WTC11 (cell line): ENCODE results near the gene PRCD. TPM values are rescaled to one million over a fixed set of nuclear protein-coding genes. Genes with fewer than 3 reads are reported as not detected.

ENCODE experiments used
- ATAC-seq: fragments of 200-7000 bp; cut with Tn5 transposase; 2 replicates; pipeline ENCODE4 v1.10.0; 2021; ENCODE audit warnings: mild to moderate bottlenecking, moderate library complexity
- CTCF ChIA-PET: fragments of 300-600 bp; sonication (Branson Sonifier 250); formaldehyde crosslinking; loops from one replicate; lab custom pipeline; 2021; ENCODE audit warnings: antibody characterized with exemption; lab: Charles Lee
- POLR2A ChIA-PET: fragments of 350-600 bp; sonication (Branson Sonifier 250); formaldehyde crosslinking; loops from one replicate; lab custom pipeline; 2021; ENCODE audit warnings: antibody characterized with exemption; lab: Charles Lee
- DNase-seq: peaks from one replicate; pipeline ENCODE4 v3.0.0; 2021; ENCODE audit warnings: low spot score
- H3K27ac Mint-ChIP-seq: 2 replicates; pipeline ENCODE4 v1.8.0; 2021; ENCODE audit warnings: mixed read lengths
- H3K27me3 Mint-ChIP-seq: 2 replicates; pipeline ENCODE4 v1.8.0; 2021; ENCODE audit warnings: low read depth, mild to moderate bottlenecking, moderate library complexity, mixed read lengths
- H3K36me3 Mint-ChIP-seq: 2 replicates; pipeline ENCODE4 v1.8.0; 2021; ENCODE audit warnings: mixed read lengths
- H3K4me1 Mint-ChIP-seq: 2 replicates; pipeline ENCODE4 v1.8.0; 2022; ENCODE audit warnings: mixed read lengths
- H3K4me3 Mint-ChIP-seq: 2 replicates; pipeline ENCODE4 v1.8.0; 2021; ENCODE audit warnings: mild to moderate bottlenecking, moderate library complexity, mixed read lengths
- H3K9me3 Mint-ChIP-seq: 2 replicates; pipeline ENCODE4 v1.8.0; 2021; ENCODE audit warnings: mixed read lengths
- CREM ChIP-seq: sonication (generic); formaldehyde crosslinking; IDR thresholded peaks from 2 replicates; pipeline ENCODE4 v1.8.1; 2022; ENCODE audit warnings: mild to moderate bottlenecking, missing genetic modification reagents, moderate library complexity
- E2F4 ChIP-seq: sonication (generic); formaldehyde crosslinking; IDR thresholded peaks from 2 replicates; pipeline ENCODE4 v1.8.1; 2022; ENCODE audit warnings: low read depth, mild to moderate bottlenecking, moderate library complexity, missing genetic modification reagents, borderline replicate concordance
- ELF4 ChIP-seq: sonication (generic); formaldehyde crosslinking; IDR thresholded peaks from 2 replicates; pipeline ENCODE4 v1.8.1; 2022; ENCODE audit warnings: low read depth, mild to moderate bottlenecking, moderate library complexity, missing genetic modification reagents
- EMX1 ChIP-seq: fragments of 250-450 bp; sonication (Bioruptor Pico); IDR thresholded peaks from 2 replicates; pipeline ENCODE4 v1.8.0; 2021; ENCODE audit warnings: mild to moderate bottlenecking
- GABPB1 ChIP-seq: sonication (generic); formaldehyde crosslinking; IDR thresholded peaks from 2 replicates; pipeline ENCODE4 v1.8.1; 2023; ENCODE audit warnings: mild to moderate bottlenecking, missing genetic modification reagents
- GRHL2 ChIP-seq: fragments of 250-450 bp; sonication (Bioruptor Pico); IDR thresholded peaks from 2 replicates; pipeline ENCODE4 v1.8.0; 2022; ENCODE audit warnings: mild to moderate bottlenecking, moderate library complexity; ENCODE audit not compliant: insufficient replicate concordance, severe bottlenecking
- GTF2I ChIP-seq: fragments of 250-450 bp; sonication (Bioruptor Pico); conservative IDR thresholded peaks from 2 replicates; pipeline ENCODE4 v1.4.0; 2021; ENCODE audit warnings: mild to moderate bottlenecking
- JUN ChIP-seq: sonication (generic); formaldehyde crosslinking; IDR thresholded peaks from 2 replicates; pipeline ENCODE4 v1.8.0; 2023; ENCODE audit warnings: mild to moderate bottlenecking, missing genetic modification reagents
- KAT7 ChIP-seq: sonication (generic); formaldehyde crosslinking; IDR thresholded peaks from 2 replicates; pipeline ENCODE4 v1.8.1; 2023; ENCODE audit warnings: missing genetic modification reagents, mild to moderate bottlenecking, borderline replicate concordance
- NR3C1 ChIP-seq: sonication (generic); formaldehyde crosslinking; conservative IDR thresholded peaks from 2 replicates; pipeline ENCODE4 v1.8.1; 2023; ENCODE audit warnings: low read depth, mild to moderate bottlenecking, missing genetic modification reagents
- PRDM15 ChIP-seq: sonication (generic); formaldehyde crosslinking; IDR thresholded peaks from 2 replicates; pipeline ENCODE4 v1.8.0; 2022; ENCODE audit warnings: missing genetic modification reagents
- SMAD3 ChIP-seq: sonication (generic); formaldehyde crosslinking; IDR thresholded peaks from 2 replicates; pipeline ENCODE4 v1.8.0; 2022; ENCODE audit warnings: missing genetic modification reagents, mild to moderate bottlenecking, borderline replicate concordance
- SOX15 ChIP-seq: fragments of 250-450 bp; sonication (Bioruptor Pico); IDR thresholded peaks from 2 replicates; pipeline ENCODE4 v1.9.0; 2021; ENCODE audit warnings: mild to moderate bottlenecking
- TCF7 ChIP-seq: sonication (generic); formaldehyde crosslinking; IDR thresholded peaks from 2 replicates; pipeline ENCODE4 v1.8.0; 2022; ENCODE audit warnings: mild to moderate bottlenecking, low read depth, missing genetic modification reagents, moderate library complexity
- TEAD4 ChIP-seq: sonication (generic); formaldehyde crosslinking; IDR thresholded peaks from 2 replicates; pipeline ENCODE4 v1.8.0; 2022; ENCODE audit warnings: mild to moderate bottlenecking, missing genetic modification reagents
- ZBTB21 ChIP-seq: sonication (generic); formaldehyde crosslinking; IDR thresholded peaks from 2 replicates; pipeline ENCODE4 v1.8.1; 2023; ENCODE audit warnings: mild to moderate bottlenecking, missing genetic modification reagents, borderline replicate concordance
- ZNF281 ChIP-seq: sonication (generic); formaldehyde crosslinking; IDR thresholded peaks from 2 replicates; pipeline ENCODE4 v1.8.0; 2023; ENCODE audit warnings: mild to moderate bottlenecking, missing genetic modification reagents
- total RNA-seq: library from RNA; stranded (reverse); gene quantifications from 3 replicates; pipeline ENCODE4 v1.2.3, GENCODE V29; 2021
- TF ChIP-seq, protein P1 (sequence below): sonication (generic); formaldehyde crosslinking; IDR thresholded peaks from 2 replicates; pipeline ENCODE4 v1.8.1; 2023; ENCODE audit warnings: mild to moderate bottlenecking, missing genetic modification reagents, moderate library complexity
- TF ChIP-seq, protein P2 (sequence below): sonication (generic); formaldehyde crosslinking; IDR thresholded peaks from 2 replicates; pipeline ENCODE4 v1.8.0; 2022; ENCODE audit warnings: mild to moderate bottlenecking, missing genetic modification reagents

The PRCD gene
- total RNA-seq, 1 experiment from 2014 or later, result 2.7 TPM

GRCh38 chr17:76490112-76490710 is 49.6 kb upstream of the PRCD start (continued):
- no peak for TF ChIP-seq ZNF281 (CRISPR knock-in tag)
- no peak for TF ChIP-seq TCF7 (CRISPR knock-in tag)
- no peak for TF ChIP-seq TEAD4
- no peak for TF ChIP-seq ZBTB21 (CRISPR knock-in tag)

DNA sequence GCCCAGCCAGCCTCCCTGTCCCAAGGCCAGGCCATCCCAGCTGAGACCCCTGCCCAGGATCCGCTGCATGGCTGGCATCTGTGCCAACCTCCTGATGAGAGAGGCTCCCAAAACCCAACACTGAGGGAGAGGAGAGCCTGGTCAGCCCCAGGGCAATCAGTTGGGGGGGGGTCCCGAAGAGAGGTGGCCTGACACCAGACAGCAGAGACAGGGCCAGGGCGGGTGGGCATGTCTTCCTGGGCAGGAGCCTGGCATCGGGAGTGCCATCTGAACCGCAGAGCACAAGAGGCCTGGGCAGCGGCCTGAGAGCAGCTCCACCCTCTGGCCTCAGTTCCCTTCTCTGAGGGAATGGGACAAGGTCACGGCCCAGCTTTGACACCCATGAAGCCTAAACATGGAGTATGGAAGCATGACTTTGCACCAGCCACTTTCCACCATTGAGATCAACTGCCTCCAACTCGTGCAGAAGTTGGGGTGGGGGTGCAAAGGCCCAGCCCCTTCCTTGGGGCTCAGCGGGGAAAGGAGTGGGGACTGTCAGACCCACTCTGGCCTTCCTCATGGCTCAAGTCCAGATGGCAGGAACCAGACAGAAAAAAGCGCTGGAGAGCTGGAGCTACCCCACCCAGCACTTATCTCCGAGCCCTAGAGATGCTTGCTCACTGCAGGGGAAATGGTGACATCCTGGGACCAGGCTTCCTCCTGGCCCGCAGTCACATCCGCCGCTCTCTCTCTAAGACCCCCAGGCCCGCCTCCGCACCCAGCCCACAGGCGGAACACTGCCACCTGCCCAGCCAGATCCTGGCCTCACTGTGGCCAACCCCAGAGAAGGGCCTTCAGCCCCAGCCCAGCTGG is 48.3 kb upstream of the PRCD start:
- no peak overlapping the region for H3K4me3 Mint-ChIP-seq
- H3K9me3 Mint-ChIP-seq, result no peaks in the 10 kb centered on the region
- H3K27ac Mint-ChIP-seq, result no peak overlapping the region; the same call in none of the 2 replicates
- CTCF ChIA-PET, result interaction anchor here (1.0 to 2.9 kb wide), 8 partner anchors 25 to 132 kb away, joined by 3 to 12 read pairs (median 4); partner anchors contain the start of gene AANAT
- TF ChIP-seq, protein P1, sequence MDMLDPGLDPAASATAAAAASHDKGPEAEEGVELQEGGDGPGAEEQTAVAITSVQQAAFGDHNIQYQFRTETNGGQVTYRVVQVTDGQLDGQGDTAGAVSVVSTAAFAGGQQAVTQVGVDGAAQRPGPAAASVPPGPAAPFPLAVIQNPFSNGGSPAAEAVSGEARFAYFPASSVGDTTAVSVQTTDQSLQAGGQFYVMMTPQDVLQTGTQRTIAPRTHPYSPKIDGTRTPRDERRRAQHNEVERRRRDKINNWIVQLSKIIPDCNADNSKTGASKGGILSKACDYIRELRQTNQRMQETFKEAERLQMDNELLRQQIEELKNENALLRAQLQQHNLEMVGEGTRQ (CRISPR knock-in tag), result no peak
- no peak for TF ChIP-seq GTF2I (CRISPR knock-in tag)
- TF ChIP-seq, protein P2, sequence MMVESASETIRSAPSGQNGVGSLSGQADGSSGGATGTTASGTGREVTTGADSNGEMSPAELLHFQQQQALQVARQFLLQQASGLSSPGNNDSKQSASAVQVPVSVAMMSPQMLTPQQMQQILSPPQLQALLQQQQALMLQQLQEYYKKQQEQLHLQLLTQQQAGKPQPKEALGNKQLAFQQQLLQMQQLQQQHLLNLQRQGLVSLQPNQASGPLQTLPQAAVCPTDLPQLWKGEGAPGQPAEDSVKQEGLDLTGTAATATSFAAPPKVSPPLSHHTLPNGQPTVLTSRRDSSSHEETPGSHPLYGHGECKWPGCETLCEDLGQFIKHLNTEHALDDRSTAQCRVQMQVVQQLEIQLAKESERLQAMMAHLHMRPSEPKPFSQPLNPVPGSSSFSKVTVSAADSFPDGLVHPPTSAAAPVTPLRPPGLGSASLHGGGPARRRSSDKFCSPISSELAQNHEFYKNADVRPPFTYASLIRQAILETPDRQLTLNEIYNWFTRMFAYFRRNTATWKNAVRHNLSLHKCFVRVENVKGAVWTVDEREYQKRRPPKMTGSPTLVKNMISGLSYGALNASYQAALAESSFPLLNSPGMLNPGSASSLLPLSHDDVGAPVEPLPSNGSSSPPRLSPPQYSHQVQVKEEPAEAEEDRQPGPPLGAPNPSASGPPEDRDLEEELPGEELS (CRISPR knock-in tag), result no peak
- TF ChIP-seq KAT7 (CRISPR knock-in tag), result no peak
- no peak for TF ChIP-seq ELF4
- TF ChIP-seq SMAD3 (CRISPR knock-in tag), result no peak
- no peak for TF ChIP-seq SOX15 (CRISPR knock-in tag)
- no peak for TF ChIP-seq E2F4 (CRISPR knock-in tag)
- TF ChIP-seq GABPB1 (CRISPR knock-in tag), result no peak
- TF ChIP-seq CREM, result no peak
- TF ChIP-seq NR3C1 (CRISPR knock-in tag), result no peak
- no peak for TF ChIP-seq PRDM15 (CRISPR knock-in tag)
- no peak for TF ChIP-seq JUN (CRISPR knock-in tag)
- no peak for TF ChIP-seq EMX1 (CRISPR knock-in tag)
- no peak for TF ChIP-seq GRHL2
- POLR2A ChIA-PET, result no interaction called here
- ATAC-seq, result no peak
- H3K36me3 Mint-ChIP-seq, result peaks cover 6% of the 10 kb centered on the region; the same call in 1 of the 2 replicates
- DNase-seq, result no peak
- H3K4me1 Mint-ChIP-seq, result peaks cover 13% of the 10 kb centered on the region
- H3K27me3 Mint-ChIP-seq, result no peaks in the 10 kb centered on the region
